WERI-Rb-1 (cell line): ENCODE results near the gene ARID3C.

Experiments used
- DNase-seq: peaks from one replicate; pipeline ENCODE4 v3.0.0-alpha.2; 2020
- H3K27ac ChIP-seq: fragments of 250-450 bp; sonication (Bioruptor Pico); 2 replicates; pipeline ENCODE4 v1.5.1; 2020; ENCODE audit warnings: mild to moderate bottlenecking, moderate library complexity
- H3K27me3 ChIP-seq: fragments of 250-450 bp; sonication (Bioruptor Pico); 2 replicates; pipeline ENCODE4 v1.5.1; 2021; ENCODE audit warnings: mild to moderate bottlenecking, low read depth, moderate library complexity; ENCODE audit not compliant: insufficient read depth, severe bottlenecking
- H3K36me3 ChIP-seq: fragments of 250-450 bp; sonication (Bioruptor Pico); 2 replicates; pipeline ENCODE4 v1.5.1; 2020; ENCODE audit warnings: mild to moderate bottlenecking, moderate library complexity
- H3K4me3 ChIP-seq: 2 replicates; pipeline ENCODE4 v1.5.1; 2011; ENCODE audit warnings: low read depth, mild to moderate bottlenecking, control low read depth, low read length
- H3K9me3 ChIP-seq: fragments of 250-450 bp; sonication (Bioruptor Pico); 2 replicates; pipeline ENCODE4 v1.5.1; 2021; ENCODE audit warnings: mild to moderate bottlenecking, moderate library complexity; ENCODE audit not compliant: severe bottlenecking
- CTCF ChIP-seq: IDR thresholded peaks from 2 replicates; pipeline ENCODE4 v1.5.1; 2011; ENCODE audit warnings: low read depth, mild to moderate bottlenecking, control low read depth, inconsistent platforms, low read length

ARID3C gene

GRCh38 chr9:34669809-34670562, 41.1 kb upstream of the ARID3C start:
- Histone ChIP-seq H3K36me3 (peaks cover 6% of the 10 kb centered on the region), H3K27ac (no peak overlapping the region), H3K27me3 (no peaks in the 10 kb centered on the region), H3K4me3 (no peak overlapping the region), H3K9me3 (no peaks in the 10 kb centered on the region)
- no peak for TF ChIP-seq CTCF
- DNase-seq = no peak

- Histone ChIP-seq H3K4me3 (peak overlapping the region; percentile 95), H3K9me3 (no peaks in the 10 kb centered on the region), H3K27ac (peak overlapping the region; percentile 94), H3K27me3 (no peaks in the 10 kb centered on the region), H3K36me3 (peaks cover 6% of the 10 kb centered on the region)
- peak; percentile 96 for DNase-seq
- no peak for TF ChIP-seq CTCF
These were observed 36.8 kb upstream of the ARID3C start for GRCh38 chr9:34665381-34666250.

GRCh38 chr9:34665067-34665380, 36.2 kb upstream of the ARID3C start:
- peaks cover 6% of the 10 kb centered on the region for H3K36me3 ChIP-seq
- no peaks in the 10 kb centered on the region for H3K27me3 ChIP-seq
- H3K9me3 ChIP-seq = no peaks in the 10 kb centered on the region
- peak overlapping the region; percentile 65; the same call in 1 of the 2 replicates for H3K27ac ChIP-seq
- no peak overlapping the region for H3K4me3 ChIP-seq
- no peak for DNase-seq
- no peak for TF ChIP-seq CTCF

GRCh38 chr9:34664281-34665066, 35.6 kb upstream of the ARID3C start:
- Histone ChIP-seq H3K36me3 (peaks cover 3% of the 10 kb centered on the region), H3K4me3 (no peak overlapping the region), H3K27ac (peak overlapping the region; percentile 65), H3K27me3 (no peaks in the 10 kb centered on the region), H3K9me3 (no peaks in the 10 kb centered on the region)
- DNase-seq = peak; percentile 76
- TF ChIP-seq CTCF = peak; percentile 74

GRCh38 chr9:34663303-34663605, 34.4 kb upstream of the ARID3C start:
- Histone ChIP-seq H3K4me3 (no peak overlapping the region), H3K27me3 (no peaks in the 10 kb centered on the region), H3K27ac (peak overlapping the region; percentile 65), H3K9me3 (no peaks in the 10 kb centered on the region), H3K36me3 (peaks cover 3% of the 10 kb centered on the region)
- no peak for DNase-seq
- TF ChIP-seq CTCF = no peak
